ENCODE data around the gene PLCB1.
"Not testable (repeated sequence)": the region's sequence is repeated elsewhere in the genome, so short reads cannot be mapped to it uniquely, and the experiment has no call there.

Gene PLCB1

DNA sequence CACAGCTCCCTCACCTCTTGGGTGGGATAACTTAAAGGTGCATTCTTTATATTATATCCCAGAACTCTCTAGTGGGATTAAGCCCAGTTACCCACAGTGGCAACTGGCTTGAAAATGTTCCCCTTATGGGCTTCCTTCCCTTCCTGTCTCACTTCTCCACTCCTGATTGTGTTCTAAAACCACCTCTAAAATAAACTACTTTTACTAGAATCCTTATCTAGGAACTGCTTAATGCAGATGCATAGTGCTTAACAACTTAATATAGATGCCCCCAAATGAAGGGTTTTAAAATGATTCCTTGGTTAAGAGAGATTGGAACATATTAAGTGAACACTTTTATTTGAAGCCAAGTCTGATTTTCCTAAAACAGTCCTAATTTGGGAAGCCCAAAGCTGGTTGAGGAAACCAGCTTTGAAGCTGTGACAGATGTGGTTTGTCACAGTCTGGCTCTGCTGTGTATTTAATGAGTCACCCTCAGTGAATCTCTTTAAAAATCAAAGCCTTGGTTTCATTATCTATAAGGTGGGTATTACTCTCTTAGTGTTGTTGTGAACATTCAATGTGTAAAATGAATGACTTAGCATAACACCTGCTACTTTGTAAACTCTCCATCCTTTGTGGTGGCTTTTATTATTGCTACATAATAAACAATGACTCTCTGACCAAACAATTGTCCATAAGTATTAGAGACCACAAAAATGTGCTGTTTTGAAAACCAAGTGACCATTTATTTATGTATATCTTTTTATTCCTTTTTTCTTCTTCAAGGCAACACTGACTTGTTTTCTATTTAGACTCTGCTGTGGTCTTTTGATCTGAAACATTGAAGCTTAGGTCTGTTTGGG lies 24.4 kb downstream of the PLCB1 start:
- DNase-seq (ENCODE audit: low read depth), result no peak

DNA sequence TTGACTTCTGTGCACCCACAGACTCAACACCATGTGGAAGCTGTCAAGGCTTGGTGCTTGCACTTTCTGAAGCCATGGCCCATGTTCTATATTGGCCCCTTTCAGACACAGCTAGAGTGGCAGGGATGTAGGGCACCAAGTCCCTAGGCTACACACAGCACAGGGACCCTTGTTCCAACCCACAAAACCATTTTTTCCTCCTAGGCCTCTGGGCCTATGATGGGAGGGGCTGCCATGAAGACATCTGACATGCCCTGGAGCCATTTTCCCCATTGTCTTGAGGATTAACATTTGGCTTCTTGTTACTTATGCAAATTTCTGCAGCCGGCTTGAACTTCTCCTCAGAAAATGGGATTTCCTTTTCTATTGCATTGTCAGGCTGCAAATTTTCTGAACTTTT lies 27.2 kb downstream of the PLCB1 start:
- DNase-seq (ENCODE audit: low read depth), result not testable (repeated sequence)

DNA sequence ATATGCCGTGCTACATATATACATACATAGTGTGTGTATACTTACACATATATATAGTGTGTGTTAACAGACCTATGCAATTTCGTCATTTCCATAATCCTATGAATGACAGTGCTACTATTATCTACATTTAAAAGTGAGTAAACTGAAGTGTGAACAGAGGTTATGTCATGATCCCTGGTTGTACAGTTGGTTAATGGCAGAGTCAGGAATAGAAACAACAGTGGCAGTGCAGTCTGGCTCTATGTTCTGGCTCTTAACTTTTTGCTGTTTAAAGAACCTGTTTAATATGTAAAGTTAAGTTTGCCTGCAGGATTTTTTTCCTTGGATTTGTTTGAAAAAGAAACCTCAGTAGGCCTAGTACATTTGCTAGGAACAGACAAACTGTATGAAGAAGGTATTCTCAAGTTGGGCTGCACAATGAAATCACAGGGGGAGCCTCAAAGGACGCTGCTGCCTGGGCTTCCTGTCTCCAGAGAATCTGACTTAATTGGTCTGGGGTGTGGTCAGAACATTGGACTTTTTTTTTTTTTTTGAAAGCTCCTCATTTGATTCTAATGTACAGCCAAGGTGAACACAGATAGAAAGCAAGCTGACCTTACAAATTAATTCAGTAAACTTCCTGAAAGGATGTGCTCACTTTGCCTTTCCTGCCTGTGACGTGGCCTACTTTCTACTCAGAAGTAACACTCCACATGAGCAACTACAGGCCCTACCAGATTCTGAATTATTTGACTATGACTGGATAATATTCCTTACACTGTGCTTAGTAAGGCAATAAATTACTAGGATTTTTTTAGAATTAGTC lies 29.4 kb downstream of the PLCB1 start:
- DNase-seq (ENCODE audit: low read depth), result no peak

DNA sequence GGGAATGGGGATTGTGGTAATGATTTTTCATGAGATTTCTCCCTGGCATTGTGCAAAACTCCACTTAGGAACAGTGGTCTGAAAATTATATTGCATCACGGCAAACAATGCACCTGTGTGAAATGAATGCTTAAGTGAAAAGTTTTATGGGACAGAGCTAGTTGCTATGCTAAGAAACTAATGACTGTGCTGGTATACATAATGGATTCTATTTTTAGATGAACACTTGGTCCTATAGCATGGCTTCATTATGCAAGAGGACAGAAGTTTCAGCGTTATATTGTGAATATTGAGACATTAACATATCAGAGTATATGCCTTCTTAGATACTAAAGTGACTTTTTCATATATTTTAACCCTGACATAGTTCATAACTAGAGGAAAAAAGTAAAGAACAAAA lies 30.5 kb downstream of the PLCB1 start:
- no peak for DNase-seq (ENCODE audit: low read depth)

DNA sequence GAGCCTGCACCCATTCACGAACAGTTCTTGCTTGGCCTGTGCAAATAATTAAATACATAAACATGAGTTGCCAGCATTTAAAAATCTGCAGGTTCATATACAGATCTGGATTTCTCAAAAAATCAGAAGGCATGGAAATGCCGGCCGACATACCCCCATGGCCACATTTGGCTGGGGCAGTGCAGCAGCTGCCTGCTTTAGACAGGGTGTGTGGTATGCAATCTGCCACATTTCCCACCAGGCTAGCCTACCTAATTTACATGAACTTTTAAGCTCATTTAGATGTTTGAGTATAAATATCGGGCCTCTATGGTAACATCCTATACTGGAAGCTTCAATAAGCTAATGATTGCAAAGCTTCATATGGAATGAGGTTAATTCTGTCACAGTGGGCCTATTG lies 31.5 kb downstream of the PLCB1 start:
- no peak for DNase-seq (ENCODE audit: low read depth)

DNA sequence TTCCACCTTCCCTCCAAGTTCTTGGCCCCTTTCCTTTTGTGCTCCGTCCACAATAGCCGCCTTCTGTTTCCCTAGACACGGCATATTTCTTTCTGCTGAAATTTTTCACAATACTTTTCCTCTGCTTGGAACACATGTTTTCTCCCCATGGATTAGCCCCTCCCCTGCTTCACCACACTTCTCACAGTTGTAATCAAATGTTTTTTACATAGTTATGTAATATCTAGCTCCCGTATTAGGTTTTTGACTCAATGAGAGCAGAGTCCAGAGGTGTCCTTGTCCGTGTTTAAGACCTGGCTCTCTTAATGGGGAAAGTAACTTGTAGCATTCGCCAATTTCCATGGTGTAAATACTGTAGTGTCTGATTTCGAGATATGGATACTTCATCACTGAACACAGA lies 34.7 kb downstream of the PLCB1 start:
- no peak for DNase-seq (ENCODE audit: low read depth)

DNA sequence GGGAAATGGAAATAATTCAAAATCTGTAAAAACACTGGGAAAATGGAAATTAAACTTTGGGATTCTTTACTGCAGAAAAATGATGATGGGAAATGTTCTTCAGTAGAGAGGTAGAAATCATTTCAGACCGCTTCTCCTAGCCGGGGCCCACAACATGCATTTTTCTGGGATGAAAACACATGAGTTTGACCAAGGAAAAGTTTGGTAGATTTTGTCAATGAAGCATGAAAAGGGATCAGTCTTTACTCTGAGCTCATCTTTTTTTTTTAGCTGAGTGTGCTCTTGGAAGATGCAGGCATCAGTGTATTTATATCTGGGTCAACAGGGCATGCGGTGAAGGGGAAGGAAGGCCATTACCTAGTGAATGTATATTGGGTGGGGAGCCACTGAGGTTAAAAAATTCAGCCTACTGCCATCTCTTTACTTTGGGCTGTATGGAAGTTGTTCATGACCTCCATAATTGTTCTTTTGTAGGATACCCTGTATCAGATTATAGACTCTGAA lies 36.8 kb downstream of the PLCB1 start:
- no peak for DNase-seq (ENCODE audit: low read depth)

DNA sequence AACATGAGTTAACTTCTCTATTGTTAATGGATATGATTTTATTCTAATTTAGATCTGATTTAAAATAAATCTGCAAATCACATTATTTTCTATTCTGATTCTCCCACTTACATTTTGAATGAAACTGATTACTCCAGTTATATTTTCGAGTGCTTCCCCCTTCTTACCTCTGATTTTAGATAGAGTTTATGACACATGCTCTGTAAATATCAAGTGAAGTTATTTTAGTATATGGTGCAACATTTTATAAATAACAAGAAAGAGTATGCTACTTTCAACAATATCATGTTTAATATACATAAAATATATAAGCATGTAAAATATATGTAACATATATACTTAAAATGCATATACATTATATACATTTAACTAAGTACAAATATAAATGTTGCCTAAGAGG lies 38.9 kb downstream of the PLCB1 start:
- no peak for DNase-seq (ENCODE audit: low read depth)

DNA sequence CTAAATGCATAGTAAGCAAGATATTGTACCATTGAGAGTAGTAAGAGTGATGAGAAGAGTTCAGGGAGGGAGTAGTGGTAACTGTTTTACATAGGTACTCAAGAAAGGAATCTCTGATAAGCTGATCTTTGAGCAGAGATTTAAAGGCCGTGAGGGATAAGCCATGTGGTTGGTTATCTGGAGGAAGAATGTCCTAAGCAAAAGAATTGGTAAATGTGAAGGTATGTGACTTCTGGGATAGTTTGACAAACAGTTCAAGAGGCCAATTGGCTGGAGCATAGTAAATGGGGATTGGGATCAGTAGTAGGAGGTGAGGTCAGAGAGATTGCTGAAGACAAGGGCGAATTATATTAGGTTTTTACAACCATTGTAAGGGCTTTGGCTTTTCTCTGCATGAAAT lies 40.1 kb downstream of the PLCB1 start:
- DNase-seq (ENCODE audit: low read depth), result no peak

DNA sequence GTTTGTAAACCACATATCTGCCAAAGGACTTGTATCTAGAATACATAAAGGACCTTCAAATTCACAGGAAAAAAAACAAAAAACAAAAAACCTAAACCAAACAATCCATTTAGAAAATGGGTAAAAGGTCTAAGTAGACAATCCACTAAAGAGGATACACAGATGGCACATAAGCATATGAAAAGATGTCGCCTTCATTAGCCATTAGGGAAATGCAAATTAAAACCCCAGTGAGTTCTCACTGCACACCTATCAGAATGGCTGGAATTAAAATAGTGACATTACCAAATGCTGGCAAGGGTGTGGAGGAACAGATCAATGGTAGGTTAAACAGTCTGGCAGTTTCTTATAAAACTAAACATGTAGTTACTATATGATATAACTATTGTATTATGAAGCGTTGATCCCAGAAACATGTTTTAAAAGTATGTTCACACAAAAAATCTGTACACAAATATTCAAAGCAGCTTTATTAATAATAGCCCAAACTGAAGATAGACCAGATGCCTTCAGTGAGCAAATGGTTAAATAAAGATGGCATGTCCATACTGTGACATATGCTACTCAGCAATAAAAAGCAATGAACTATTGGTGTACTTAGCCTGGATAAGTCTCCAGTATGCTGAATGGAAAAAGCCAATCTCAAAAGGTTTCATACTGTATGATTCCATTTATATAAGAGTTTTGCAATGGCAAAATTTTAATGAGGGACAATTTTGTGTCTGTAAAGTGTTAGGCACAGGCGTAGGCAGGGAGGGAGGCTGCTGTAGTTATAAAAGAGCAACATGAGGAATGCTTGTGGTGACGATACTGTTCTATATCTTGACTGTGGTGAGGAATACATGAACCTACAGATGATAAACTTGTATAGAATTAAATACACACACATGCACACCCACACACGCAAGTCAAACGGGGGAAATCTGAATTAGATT lies 43.9 kb downstream of the PLCB1 start:
- no peak for DNase-seq (ENCODE audit: low read depth)

DNA sequence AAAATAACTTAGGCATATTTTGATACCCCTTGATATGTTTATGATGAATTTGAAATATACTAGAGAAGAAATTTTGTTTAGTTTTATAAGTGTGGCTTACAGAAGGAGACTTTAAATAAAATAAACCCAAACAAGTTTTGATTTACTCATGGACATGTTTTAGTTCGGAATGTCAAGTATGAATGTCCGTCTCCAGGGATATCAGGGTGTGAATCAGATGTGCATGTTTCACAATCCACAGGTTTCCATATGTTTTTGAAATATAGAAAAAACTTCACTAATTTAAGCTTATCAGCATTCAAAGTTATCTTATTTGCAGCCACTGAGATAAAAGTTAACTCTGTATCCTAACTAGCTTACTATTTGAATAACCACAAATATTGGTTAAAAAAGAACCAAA lies 51.5 kb downstream of the PLCB1 start:
- no peak for DNase-seq (ENCODE audit: low read depth)

DNA sequence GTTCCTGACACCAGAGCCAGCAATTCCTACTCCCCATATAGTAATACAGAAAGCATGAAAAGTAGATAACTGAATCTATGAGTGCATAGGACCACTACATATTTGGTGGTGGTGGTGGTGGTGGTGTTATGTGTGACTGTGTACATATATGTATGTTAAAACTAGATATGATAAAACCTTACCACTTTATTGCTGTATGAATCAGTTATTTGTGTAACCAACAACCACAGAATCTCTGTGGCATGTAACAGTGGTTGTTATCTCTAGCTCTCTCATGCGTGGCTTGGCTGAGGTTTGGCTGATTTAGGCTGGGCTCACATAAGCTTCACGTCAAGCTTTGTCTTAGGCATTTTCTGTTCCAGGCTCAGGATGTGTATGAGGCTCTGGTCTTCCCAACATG lies 55.7 kb downstream of the PLCB1 start:
- DNase-seq (ENCODE audit: low read depth), result no peak

DNA sequence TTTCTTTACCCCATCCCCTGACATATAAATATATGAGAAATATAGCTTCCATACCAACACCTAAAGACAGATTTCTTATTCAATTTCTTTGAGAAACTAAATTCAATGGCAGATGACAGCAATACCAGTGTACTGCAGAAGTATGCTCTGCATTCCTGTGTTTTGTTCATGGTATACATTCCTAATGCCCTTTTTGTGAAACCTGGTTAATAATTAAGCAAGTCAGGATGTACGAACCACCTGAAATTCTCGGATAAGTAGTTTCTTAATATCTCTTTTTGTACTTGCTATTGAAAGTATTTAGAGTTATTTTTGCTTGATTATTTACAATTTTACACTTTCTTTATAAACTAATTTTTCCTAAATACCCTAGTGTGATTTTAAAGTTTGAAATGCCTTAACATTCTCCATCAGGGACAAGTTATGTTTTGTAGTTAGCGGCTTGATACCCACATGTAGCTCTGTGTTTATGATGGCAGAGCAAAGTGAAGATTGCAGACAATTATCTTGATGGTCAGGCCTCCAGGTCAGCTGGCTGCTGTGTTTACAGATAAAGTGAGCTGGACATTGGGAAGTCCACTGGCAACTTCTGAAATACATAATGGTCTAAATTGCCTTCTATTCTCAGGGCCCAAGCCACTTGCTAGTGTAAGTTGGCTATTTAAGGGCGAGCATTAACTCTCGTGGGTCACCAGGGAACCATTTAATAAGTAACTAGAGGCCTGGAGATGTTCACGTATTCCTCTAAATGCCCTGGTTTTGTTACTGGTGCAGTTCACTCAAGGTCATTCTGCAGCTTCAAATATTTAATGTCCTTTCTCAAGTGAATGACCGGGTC lies 58.2 kb downstream of the PLCB1 start:
- DNase-seq (ENCODE audit: low read depth), result no peak

DNA sequence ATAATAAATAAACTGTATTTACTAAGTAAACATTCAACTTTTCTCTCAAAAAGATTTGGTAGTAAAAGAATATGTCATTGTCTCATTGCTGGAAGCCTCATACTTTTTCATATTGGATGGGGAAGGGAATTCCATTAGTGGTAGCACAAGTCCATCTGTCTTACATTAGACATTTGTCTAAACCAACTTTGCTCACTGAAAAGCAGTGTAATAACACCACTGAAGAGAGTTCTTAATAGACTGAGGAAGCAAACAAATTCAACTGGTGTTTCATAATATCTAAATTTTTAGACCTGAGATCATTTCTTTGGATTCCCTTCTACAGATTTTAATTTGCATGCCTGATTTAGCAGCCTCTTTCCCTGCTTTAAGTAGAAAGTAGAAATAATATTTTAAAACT lies 62.7 kb downstream of the PLCB1 start:
- no peak for DNase-seq (ENCODE audit: low read depth)

DNA sequence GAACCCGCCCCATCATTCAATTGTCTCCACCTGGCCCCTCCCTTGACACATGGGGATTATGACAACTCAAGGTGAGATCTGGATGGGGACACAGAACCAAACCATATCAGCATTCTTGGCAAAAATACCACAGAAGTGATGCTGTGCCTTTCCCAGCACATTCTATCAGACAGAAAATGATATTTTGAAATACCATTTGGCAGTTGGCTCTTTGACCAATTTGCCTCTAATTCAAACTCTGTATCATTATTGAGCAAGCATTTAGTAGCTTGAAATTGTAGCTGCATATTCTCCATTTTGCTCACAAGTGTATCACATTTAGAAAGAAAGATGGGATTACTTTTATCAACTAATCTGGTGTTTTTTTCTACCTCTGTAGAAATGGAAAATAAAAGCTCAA lies 64.0 kb downstream of the PLCB1 start:
- no peak for DNase-seq (ENCODE audit: low read depth)

DNA sequence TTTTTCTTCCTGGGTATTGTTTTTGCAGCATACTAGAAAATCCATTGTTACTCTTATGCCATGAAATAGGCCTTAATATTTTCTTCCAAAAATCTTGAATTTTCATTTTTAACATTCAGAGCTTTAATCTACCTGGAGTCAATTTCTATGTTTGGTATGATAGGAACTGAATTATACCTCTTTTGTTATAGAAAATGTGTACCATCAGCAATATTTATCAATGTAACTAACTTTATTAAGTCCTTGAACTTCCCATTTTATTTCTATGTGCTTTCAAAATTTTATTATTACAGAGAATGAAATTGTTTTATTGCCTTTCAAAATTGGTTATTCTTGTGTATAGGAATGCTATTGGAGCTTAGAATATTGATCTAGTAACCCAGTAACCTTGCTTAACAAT lies 68.2 kb downstream of the PLCB1 start:
- DNase-seq (ENCODE audit: low read depth), result no peak

DNA sequence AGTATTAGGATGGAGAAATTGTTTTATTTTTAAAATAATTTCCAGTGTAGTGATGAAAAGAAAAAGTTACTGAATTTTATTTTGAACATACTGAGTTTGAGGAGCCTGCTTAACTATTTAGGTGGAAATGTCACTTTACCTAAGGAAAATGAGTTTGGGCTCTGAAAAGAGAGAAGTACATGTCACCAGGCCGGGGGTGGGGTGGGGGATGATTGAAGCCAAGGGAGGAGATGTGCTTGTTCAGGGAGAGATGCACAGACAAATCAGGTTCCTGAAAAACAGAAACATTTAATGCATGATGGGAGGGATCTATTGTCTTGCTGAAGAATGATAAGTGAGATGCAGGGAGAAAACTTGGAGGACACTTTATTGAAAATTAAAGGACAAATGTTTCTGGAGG lies 71.3 kb downstream of the PLCB1 start:
- no peak for DNase-seq (ENCODE audit: low read depth)

DNA sequence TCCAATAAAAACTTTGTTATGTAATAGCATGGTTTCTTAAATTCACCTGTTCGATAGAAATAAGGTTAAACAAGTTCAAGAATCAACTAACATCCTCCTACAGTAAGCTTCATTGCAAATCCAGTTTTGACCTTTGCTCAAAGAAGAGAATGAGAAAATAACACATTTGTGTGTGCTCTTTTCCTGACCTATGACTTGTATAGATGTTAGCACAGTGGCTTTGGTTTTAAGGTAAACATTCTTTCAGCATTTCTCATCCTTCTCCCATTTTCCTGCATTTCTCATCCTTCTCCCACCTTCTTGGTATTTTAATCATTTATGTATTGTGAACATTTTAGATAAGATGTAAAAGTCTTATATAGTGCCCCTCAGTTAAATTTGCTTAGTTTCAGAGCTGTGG lies 73.9 kb downstream of the PLCB1 start:
- no peak for DNase-seq (ENCODE audit: low read depth)

DNA sequence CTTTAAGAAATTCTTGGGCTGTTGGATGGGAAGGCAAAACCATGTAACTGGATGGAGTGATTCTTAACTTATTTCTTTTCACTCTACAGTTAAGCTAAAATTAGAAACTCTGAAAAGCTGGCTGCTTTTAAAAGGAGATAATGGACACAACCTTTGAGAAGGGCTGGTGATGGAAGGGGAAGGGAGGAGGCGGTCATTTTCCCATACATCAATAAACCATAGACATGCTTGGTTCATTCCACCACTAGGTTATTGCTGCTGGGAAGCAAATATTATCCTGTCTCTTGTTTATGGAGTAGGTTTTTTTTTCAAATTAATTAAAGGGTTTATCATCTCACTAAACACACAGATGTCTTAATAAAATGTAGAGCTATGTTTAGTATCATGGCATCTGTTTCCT lies 76.2 kb downstream of the PLCB1 start:
- no peak for DNase-seq (ENCODE audit: low read depth)

DNA sequence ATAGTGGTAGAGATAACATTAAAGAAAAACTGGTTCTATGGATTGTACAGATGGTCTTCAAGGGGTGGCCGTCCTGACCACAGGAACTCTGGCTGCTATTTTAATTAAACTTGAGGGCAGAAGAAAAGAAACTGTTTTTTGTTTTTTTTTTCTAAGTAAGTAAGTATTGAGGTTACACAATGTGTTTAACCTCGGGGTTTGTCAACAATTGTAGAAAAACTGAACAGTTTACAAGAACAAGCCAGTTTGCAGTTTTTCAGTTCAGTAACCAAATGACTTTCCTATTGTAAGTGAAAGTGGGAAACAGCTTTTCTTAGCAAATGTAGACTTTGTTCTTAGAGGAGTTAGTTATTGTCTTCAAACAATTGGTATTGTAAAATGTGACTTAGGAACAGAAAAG lies 77.0 kb downstream of the PLCB1 start:
- no peak for DNase-seq (ENCODE audit: low read depth)

DNA sequence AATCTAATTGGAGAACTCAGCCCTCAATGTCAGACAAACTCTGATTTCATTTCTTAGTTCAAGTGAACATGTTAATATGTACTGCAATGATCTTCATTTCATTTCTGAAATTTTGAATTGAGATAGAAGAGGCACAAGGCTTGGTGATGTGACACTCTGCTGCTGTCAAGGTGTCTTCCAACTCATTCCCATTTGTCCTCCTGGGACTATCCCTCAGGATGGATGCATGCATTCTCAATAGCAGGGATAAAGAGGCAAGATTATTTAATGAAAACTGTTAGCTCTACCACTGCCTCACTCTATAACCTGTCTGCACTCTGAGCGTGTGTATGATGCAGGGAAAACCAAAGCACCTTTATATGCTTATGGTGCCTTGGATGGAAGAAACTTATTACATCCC lies 78.7 kb downstream of the PLCB1 start:
- no peak for DNase-seq (ENCODE audit: low read depth)
